Activated naive CD4-positive, alpha-beta T cell treated with anti-CD3 and anti-CD28 coated beads for 36 hours (primary cell): Measurements from ENCODE around the gene DISP3. TPM values are rescaled to one million over a fixed set of nuclear protein-coding genes. Genes with fewer than 3 reads are reported as not detected.

Experiments used
- CTCF ChIA-PET: fragments of 350-600 bp; sonication (Branson Sonifier 250); formaldehyde crosslinking; loops from one replicate; lab custom pipeline; 2021; ENCODE audit warnings: antibody characterized with exemption; lab: Charles Lee
- DNase-seq: peaks from one replicate; pipeline ENCODE4 v3.0.0-alpha.2; 2020
- H3K27ac Mint-ChIP-seq: one replicate; pipeline ENCODE4 v1.8.0; 2021; ENCODE audit warnings: mild to moderate bottlenecking, mixed read lengths
- H3K27me3 Mint-ChIP-seq: one replicate; pipeline ENCODE4 v1.8.0; 2021; ENCODE audit warnings: low read depth, mixed read lengths
- H3K36me3 Mint-ChIP-seq: one replicate; pipeline ENCODE4 v1.8.0; 2021; ENCODE audit warnings: low read depth, mixed read lengths
- H3K4me1 Mint-ChIP-seq: one replicate; pipeline ENCODE4 v1.8.0; 2021; ENCODE audit warnings: low read depth, mixed read lengths
- H3K4me3 Mint-ChIP-seq: one replicate; pipeline ENCODE4 v1.8.0; 2021; ENCODE audit warnings: mild to moderate bottlenecking, moderate library complexity, mixed read lengths
- H3K9me3 Mint-ChIP-seq: one replicate; pipeline ENCODE4 v1.8.0; 2021; ENCODE audit warnings: mixed read lengths
- intact Hi-C: fragments of 100-400 bp; cut with micrococcal nuclease; formaldehyde crosslinking; loops from one replicate; pipeline ENCODE4 v1.15.1; 2023
- total RNA-seq, 2 experiments: library from RNA; stranded (reverse); gene quantifications; one replicate each; pipeline ENCODE4 v1.2.3, GENCODE V29; 2021

The DISP3 gene
- total RNA-seq, 2 experiments from 2014 or later: 0.07 to 0.17 TPM

DNA sequence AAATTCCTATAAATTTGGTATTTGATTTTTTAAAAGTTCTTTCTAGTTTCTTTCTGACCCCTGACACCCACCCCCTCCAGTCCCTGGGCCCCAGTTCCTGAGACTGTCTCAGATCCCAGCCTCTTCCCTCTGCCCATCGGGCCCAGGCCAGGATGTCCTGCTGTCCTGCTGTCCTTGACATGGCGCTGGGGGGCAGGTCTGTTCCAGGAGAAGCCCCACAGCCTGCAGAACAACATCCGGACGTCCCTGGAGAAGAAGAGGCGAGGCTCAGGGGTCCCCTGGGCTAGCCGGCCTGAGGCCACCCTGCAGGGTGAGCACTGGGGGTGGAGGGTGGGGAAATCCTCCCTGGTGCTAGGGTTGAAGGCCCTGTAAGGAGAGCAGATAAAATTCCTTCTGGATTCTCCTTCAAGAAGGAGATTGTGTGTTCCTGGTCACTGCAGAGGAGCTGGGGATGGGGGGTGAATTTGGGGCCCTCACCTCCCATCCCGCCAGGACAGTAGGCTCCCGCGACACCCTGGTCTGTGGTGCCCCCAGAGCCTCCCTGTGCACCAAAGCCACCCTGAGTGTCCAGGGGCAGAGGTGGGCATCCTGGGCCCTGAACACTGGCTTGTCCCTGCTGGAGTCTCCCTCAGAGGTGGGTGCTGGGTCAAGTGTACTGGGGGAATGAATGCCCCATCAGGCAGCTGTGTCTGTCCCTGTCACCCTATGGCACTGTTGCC is 45.0 kb downstream of the DISP3 start:
- DNase-seq: no peak
- Mint-ChIP-seq H3K36me3 (no peaks in the 10 kb centered on the region), H3K27me3 (no peaks in the 10 kb centered on the region), H3K9me3 (no peaks in the 10 kb centered on the region), H3K4me1 (no peaks in the 10 kb centered on the region), H3K27ac (no peak overlapping the region), H3K4me3 (no peak overlapping the region)
- intact Hi-C loops: no loop called here
- CTCF ChIA-PET: no interaction called here

DNA sequence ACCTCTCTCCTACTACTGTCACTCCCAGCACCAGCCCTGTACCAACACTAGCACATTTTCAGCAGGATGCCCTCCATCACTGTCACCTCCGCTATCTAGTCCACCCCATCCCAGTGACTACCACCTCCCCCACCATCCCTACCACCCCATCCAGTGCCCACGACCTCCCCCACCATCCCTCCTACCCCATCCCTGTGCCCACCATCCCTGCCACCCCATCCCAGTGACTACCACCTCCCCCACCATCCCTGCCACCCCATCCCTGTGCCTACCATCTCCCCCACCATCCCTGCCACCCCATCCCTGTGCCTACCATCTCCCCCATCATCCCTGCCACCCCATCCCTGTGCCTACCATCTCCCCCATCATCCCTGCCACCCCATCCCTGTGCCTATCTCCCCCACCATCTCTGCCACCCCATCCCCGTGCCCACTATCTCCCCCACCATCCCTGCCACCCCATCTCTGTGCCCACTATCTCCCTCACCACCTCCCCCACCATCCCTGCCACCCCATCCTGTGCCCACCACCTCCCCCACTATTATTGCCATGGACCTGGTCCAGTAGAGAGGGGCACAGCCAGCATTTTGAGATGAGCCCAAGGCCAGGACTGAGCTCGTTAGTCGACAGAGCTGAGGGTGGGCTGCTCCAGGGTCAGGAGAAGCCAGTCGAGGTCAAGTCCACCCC is 45.7 kb downstream of the DISP3 start:
- DNase-seq: no peak
- H3K27ac Mint-ChIP-seq: no peak overlapping the region
- intact Hi-C loops: no loop called here
- no peaks in the 10 kb centered on the region for H3K9me3 Mint-ChIP-seq
- H3K27me3 Mint-ChIP-seq: no peaks in the 10 kb centered on the region
- CTCF ChIA-PET: no interaction called here
- no peaks in the 10 kb centered on the region for H3K36me3 Mint-ChIP-seq
- H3K4me1 Mint-ChIP-seq: no peaks in the 10 kb centered on the region
- no peak overlapping the region for H3K4me3 Mint-ChIP-seq

- no peaks in the 10 kb centered on the region for H3K4me1 Mint-ChIP-seq
- H3K27me3 Mint-ChIP-seq: no peaks in the 10 kb centered on the region
- H3K27ac Mint-ChIP-seq: no peak overlapping the region
- no peaks in the 10 kb centered on the region for H3K36me3 Mint-ChIP-seq
- no peak overlapping the region for H3K4me3 Mint-ChIP-seq
- CTCF ChIA-PET: no interaction called here
- intact Hi-C loops: no loop called here
- no peaks in the 10 kb centered on the region for H3K9me3 Mint-ChIP-seq
- no peak for DNase-seq
These were observed 46.2 kb downstream of the DISP3 start for GRCh38 chr1:11525151-11525505.

- Mint-ChIP-seq H3K27me3 (no peaks in the 10 kb centered on the region), H3K36me3 (no peaks in the 10 kb centered on the region), H3K27ac (no peak overlapping the region), H3K4me1 (no peaks in the 10 kb centered on the region), H3K9me3 (no peaks in the 10 kb centered on the region), H3K4me3 (no peak overlapping the region)
- no peak for DNase-seq
- CTCF ChIA-PET: interaction anchor here (1.0 kb wide), 1 partner anchor 102 kb away, joined by 3 read pairs; no protein-coding TSS in a partner anchor
- intact Hi-C loops: no loop called here
These were observed 46.6 kb downstream of the DISP3 start for GRCh38 chr1:11525516-11525915.

- Mint-ChIP-seq H3K27me3 (no peaks in the 10 kb centered on the region), H3K27ac (no peak overlapping the region), H3K4me1 (no peaks in the 10 kb centered on the region), H3K36me3 (no peaks in the 10 kb centered on the region), H3K4me3 (no peak overlapping the region), H3K9me3 (no peaks in the 10 kb centered on the region)
- CTCF ChIA-PET: interaction anchor here (1.0 kb wide), 1 partner anchor 101 kb away, joined by 3 read pairs; no protein-coding TSS in a partner anchor
- DNase-seq: no peak
- intact Hi-C loops: no loop called here
These were observed 47.3 kb downstream of the DISP3 start for GRCh38 chr1:11526071-11526895.

DNA sequence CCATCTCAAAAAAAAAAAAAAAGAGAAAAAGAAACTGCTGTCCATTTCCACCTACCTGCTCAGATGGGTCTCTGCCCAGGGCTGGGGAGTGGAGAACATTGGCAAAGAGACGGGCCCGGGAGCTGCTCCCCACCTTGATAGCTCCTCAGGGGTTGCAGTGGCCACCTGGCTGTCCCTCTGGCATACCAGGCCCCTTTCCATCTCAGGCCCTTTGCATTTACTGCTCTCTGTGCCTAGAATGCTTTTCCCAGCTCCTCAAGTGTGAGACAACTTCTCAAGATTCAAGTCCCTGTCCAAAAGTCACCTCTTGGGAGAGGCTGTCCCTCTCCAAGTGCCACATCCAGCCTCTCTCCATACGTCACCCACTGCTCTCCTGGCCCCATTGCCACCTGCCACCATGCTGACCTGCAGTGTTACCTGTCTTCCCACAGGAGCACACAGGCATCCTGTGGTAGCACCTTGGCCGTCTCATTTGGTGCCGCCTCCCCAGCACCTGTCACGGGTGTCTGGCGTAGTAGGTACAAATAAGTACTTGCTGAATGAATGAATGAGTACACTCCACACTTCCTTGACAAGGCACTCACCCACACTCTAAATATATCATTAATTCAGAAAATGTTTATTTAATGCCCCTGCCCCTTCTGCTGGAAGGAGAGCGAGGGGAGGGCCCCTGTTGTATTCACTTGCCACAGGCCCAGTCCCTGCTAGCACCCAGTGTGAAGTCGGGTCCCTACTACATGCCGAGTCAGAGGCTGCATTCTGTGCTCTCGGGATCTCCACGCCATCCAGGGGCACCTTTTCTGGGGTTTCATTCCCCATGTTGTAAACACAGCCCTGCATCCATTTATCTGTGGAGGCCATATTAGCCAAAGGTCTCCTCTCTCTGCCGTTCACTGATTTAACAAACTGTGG is 48.8 kb downstream of the DISP3 start:
- no peak overlapping the region for H3K4me3 Mint-ChIP-seq
- H3K9me3 Mint-ChIP-seq: no peaks in the 10 kb centered on the region
- no peaks in the 10 kb centered on the region for H3K27me3 Mint-ChIP-seq
- intact Hi-C loops: no loop called here
- no peaks in the 10 kb centered on the region for H3K4me1 Mint-ChIP-seq
- no peaks in the 10 kb centered on the region for H3K36me3 Mint-ChIP-seq
- DNase-seq: no peak
- CTCF ChIA-PET: no interaction called here
- no peak overlapping the region for H3K27ac Mint-ChIP-seq

DNA sequence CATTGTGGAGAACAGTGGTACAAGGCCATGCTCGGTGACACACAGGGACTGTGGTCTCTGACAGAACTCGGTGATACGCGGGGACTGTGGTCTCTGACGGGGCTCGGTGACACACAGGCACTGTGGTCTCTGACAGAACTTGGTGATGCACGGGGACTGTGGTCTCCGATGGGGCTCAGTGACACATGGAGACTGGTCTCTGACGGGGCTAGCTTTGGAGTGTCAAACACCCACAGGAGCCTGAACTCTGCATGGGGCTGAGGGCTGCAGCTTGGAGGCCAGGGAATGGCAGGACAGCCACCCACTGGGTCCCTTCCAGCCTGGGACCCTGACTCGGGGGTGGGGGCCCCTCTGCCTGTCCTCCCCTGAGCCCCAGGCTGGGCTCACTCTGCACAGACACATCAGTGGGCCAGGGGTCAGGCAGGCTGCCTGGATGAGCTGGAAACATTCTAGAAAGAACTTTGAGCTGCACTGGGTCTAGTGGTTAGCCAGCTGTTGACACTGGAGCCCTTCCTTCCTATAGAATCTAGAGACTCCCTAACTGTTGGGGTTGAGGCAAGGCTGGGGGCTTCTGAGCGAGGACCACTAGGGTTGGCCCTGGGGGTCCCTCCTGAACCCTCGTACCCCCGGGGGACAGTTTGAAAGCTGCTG is 49.8 kb downstream of the DISP3 start:
- no peak overlapping the region for H3K27ac Mint-ChIP-seq
- H3K4me1 Mint-ChIP-seq: no peaks in the 10 kb centered on the region
- intact Hi-C loops: no loop called here
- H3K27me3 Mint-ChIP-seq: no peaks in the 10 kb centered on the region
- H3K36me3 Mint-ChIP-seq: no peaks in the 10 kb centered on the region
- DNase-seq: peak; percentile 1
- CTCF ChIA-PET: no interaction called here
- H3K4me3 Mint-ChIP-seq: no peak overlapping the region
- no peaks in the 10 kb centered on the region for H3K9me3 Mint-ChIP-seq

- H3K27me3 Mint-ChIP-seq: no peaks in the 10 kb centered on the region
- no peak overlapping the region for H3K4me3 Mint-ChIP-seq
- CTCF ChIA-PET: no interaction called here
- DNase-seq: no peak
- H3K36me3 Mint-ChIP-seq: no peaks in the 10 kb centered on the region
- H3K27ac Mint-ChIP-seq: no peak overlapping the region
- no peaks in the 10 kb centered on the region for H3K9me3 Mint-ChIP-seq
- intact Hi-C loops: no loop called here
- no peaks in the 10 kb centered on the region for H3K4me1 Mint-ChIP-seq
These were observed 50.4 kb downstream of the DISP3 start for GRCh38 chr1:11529330-11529729.

GRCh38 chr1:11529763-11530730 is 51.1 kb downstream of the DISP3 start:
- H3K27me3 Mint-ChIP-seq: no peaks in the 10 kb centered on the region
- no peaks in the 10 kb centered on the region for H3K9me3 Mint-ChIP-seq
- no peak for DNase-seq
- no peak overlapping the region for H3K27ac Mint-ChIP-seq
- H3K36me3 Mint-ChIP-seq: no peaks in the 10 kb centered on the region
- CTCF ChIA-PET: no interaction called here
- H3K4me1 Mint-ChIP-seq: no peaks in the 10 kb centered on the region
- H3K4me3 Mint-ChIP-seq: no peak overlapping the region
- intact Hi-C loops: no loop called here

DNA sequence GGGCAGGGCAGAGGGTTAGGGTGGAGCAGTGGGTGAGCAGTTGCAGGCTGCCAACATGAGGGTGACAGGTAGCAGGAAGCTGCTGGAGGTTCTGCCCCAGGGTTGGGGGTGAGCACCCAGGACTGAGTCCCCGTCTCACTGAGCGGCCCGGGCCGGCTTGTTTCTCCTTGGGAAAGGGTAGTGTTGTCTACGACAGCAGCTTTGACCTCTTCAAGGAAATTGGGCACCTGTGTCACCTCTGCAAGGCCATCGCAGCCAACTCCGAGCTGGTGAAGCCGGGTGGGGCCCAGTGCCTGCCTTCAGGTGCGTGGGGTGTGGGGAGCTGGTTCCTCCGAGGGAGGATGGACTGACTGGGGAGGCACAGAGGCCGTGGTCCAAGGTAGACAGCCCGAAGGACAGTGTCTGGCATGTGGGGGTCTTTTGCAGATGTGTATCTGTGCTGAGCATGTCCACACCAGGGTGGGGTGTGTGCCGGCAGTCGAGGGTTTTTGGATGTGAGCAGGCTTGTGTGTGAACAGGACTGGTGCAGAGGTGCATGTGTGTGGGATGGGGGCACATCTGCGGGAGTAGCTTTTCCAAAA is 51.9 kb downstream of the DISP3 start:
- no peak overlapping the region for H3K4me3 Mint-ChIP-seq
- H3K27me3 Mint-ChIP-seq: no peaks in the 10 kb centered on the region
- DNase-seq: no peak

More for the DNA sequence above, 51.9 kb downstream of the DISP3 start:
- Mint-ChIP-seq H3K9me3 (no peaks in the 10 kb centered on the region), H3K27ac (no peak overlapping the region), H3K36me3 (no peaks in the 10 kb centered on the region), H3K4me1 (no peaks in the 10 kb centered on the region)
- intact Hi-C loops: no loop called here
- CTCF ChIA-PET: no interaction called here
